PFSK-1 (cell line): ENCODE results near the gene CLTA.

Source experiments
- FOXP2 ChIP-seq: optimal IDR thresholded peaks from 2 replicates; pipeline ENCODE3; 2011; ENCODE audit warnings: borderline replicate concordance, control low read depth, inconsistent platforms; ENCODE audit not compliant: insufficient read depth; ENCODE audit errors: extremely low read length, extremely low read depth
- POLR2AphosphoS5 ChIP-seq: IDR thresholded peaks from 2 replicates; pipeline ENCODE4 v1.6.1; 2012; ENCODE audit warnings: low read depth, mild to moderate bottlenecking, control low read depth, low read length, moderate library complexity
- REST ChIP-seq, 2 experiments: IDR thresholded peaks; 2 replicates each; pipeline versions ENCODE4 v1.6.1 to v1.8.0; 2011 to 2012; ENCODE audit warnings: low read depth in 2 of 2, low read length in 2 of 2, control low read depth in 1 of 2, inconsistent platforms in 1 of 2, mild to moderate bottlenecking in 1 of 2, moderate library complexity in 1 of 2; ENCODE audit not compliant: insufficient read depth in 1 of 2
- SIN3A ChIP-seq: IDR thresholded peaks from 2 replicates; pipeline ENCODE4 v1.6.1; 2012; ENCODE audit warnings: mild to moderate bottlenecking, low read length, moderate library complexity, borderline replicate concordance; ENCODE audit not compliant: insufficient read depth
- TAF1 ChIP-seq: IDR thresholded peaks from 2 replicates; pipeline ENCODE4 v1.6.1; 2012; ENCODE audit warnings: low read length, control low read depth, borderline replicate concordance; ENCODE audit not compliant: insufficient read depth

The CLTA gene

GRCh38 chr9:36207546-36208012, 16.9 kb downstream of the CLTA start:
- TF ChIP-seq FOXP2 = no peak

GRCh38 chr9:36208521-36209253, 18.0 kb downstream of the CLTA start:
- TF ChIP-seq SIN3A (no peak), FOXP2 (no peak), TAF1 (no peak), POLR2AphosphoS5 (no peak), REST (IDR thresholded peaks at IDR 0.05; ENCODE audit: insufficient read depth in 1 of 2, low read depth in 2 of 2, low read length in 2 of 2) (no peak)

GRCh38 chr9:36210722-36211121, 20.0 kb downstream of the CLTA start:
- TF ChIP-seq REST (IDR thresholded peaks at IDR 0.05; ENCODE audit: insufficient read depth in 1 of 2, low read depth in 2 of 2, low read length in 2 of 2) (no peak), TAF1 (no peak), FOXP2 (no peak), POLR2AphosphoS5 (no peak), SIN3A (no peak)

- TF ChIP-seq FOXP2 (no peak), TAF1 (no peak), SIN3A (no peak)
Measured at GRCh38 chr9:36211510-36211909, 20.8 kb downstream of the CLTA start.

GRCh38 chr9:36213387-36213786, 22.7 kb downstream of the CLTA start:
- TF ChIP-seq REST (IDR thresholded peaks at IDR 0.05; ENCODE audit: insufficient read depth in 1 of 2, low read depth in 2 of 2, low read length in 2 of 2) (no peak), TAF1 (no peak), FOXP2 (no peak), POLR2AphosphoS5 (no peak), SIN3A (no peak)

GRCh38 chr9:36213989-36214388, 23.3 kb downstream of the CLTA start:
- TF ChIP-seq SIN3A (no peak), FOXP2 (no peak), POLR2AphosphoS5 (no peak), REST (IDR thresholded peaks at IDR 0.05; ENCODE audit: insufficient read depth in 1 of 2, low read depth in 2 of 2, low read length in 2 of 2) (no peak), TAF1 (no peak)
